GM21526 (cell line): Measurements from ENCODE around the gene RTN4.

Experiments
- ATAC-seq: cut with Tn5 transposase; IDR thresholded peaks from one replicate; pipeline ENCODE4 v1.9.1; 2021; ENCODE audit warnings: moderate library complexity; ENCODE audit not compliant: unreplicated experiment, low FRiP score

The RTN4 gene

GRCh38 chr2:54931473-54931872 lies 118.8 kb downstream of the RTN4 start:
- no peak for ATAC-seq

- no peak for ATAC-seq
Observed at GRCh38 chr2:54928719-54929118, 121.5 kb downstream of the RTN4 start.

GRCh38 chr2:54927751-54928615 lies 122.3 kb downstream of the RTN4 start:
- ATAC-seq = no peak

- ATAC-seq = no peak
Observed at GRCh38 chr2:54927085-54927750, 123.0 kb downstream of the RTN4 start.

- ATAC-seq = no peak
Observed at GRCh38 chr2:54925022-54925421, 125.2 kb downstream of the RTN4 start.

GRCh38 chr2:54924121-54924520 lies 126.1 kb downstream of the RTN4 start:
- no peak for ATAC-seq
